ENCODE results near the gene NUDT12.

NUDT12 gene

GRCh38 chr5:103539376-103540330 lies 22.9 kb downstream of the NUDT12 start:
- no peak for DNase-seq

- no peak for DNase-seq
Observed at GRCh38 chr5:103532086-103532734, 30.4 kb downstream of the NUDT12 start.

- DNase-seq, result no peak
Observed at GRCh38 chr5:103526164-103526915, 36.2 kb downstream of the NUDT12 start.

DNA sequence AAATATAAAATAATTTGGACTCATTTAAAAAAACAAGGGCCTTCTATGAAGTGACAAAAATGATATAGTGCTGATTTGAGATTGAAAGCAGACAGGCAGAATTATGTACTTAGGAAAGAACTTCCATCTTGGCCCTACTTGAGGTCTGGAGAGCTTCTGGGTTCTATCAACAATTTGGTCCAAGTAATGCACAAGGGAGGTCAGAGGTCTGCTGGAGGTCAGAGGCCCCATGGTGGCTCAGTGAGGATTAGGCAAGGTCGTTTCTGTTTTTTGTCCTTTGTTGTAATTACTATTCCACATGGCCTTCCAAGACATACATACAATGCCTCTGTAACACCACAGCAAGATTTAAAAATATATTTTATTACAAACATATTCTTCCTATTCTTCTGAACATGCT lies 37.2 kb downstream of the NUDT12 start:
- DNase-seq, result no peak

DNA sequence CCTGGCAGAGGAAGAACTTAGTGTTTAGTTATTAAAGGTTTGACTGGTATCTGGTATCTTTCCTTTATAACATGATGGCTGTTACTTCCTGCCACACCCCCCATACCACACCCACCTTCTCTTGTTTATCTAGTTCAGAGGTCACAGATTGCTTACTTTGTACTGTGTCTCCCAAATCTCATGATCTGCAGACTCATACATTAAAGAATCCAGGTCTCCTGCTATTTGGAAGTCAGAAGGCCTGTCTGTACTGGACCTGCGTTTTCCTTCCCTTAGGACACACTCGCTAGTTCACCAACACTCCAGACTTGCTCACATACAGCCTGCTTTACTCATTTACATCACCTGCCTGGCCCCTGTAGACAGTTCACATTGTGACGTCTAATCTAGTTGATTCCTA lies 39.3 kb downstream of the NUDT12 start:
- no peak for DNase-seq

DNA sequence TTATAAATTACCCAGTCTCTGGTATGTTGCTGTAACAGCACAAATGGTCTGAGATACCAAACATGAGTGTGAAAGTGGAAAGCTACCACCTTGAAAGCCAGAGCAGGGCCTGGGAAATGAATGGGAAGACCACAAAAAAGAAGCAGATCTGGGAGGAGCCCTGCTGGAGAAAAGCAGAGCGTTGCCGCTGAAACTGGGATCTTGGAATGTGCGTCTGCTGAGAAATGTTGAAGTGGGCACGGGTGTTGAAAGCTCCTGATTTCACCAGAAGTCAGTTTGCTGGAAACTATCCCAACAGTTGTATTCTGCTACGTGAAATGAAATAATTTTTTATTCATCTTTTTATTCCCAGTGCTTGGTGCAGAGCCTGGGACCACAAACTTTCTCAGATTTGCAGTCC lies 40.0 kb downstream of the NUDT12 start:
- DNase-seq, result no peak

GRCh38 chr5:103519550-103519949 lies 43.0 kb downstream of the NUDT12 start:
- no peak for DNase-seq

DNA sequence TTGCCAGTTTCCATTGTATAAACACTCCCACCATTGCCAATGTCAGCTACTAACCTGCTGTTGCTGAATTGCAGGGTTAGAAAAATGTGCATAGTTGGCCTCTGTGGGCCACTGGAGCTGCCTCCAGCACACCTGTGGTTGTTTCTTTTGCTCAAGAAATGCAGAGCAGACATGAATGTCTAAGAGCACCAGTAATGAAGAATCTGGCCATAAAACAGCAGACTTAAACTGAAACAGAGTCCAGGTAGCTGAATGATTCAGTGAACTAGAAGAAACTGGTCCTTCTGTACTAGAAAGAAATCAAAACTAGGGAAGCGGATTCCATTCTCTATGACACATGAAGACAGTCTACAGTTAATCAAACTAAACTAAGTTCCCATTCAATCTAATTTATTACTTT lies 48.2 kb downstream of the NUDT12 start:
- no peak for DNase-seq

- DNase-seq, result no peak
Observed at GRCh38 chr5:103513701-103514100, 48.9 kb downstream of the NUDT12 start.

GRCh38 chr5:103512500-103512899 lies 50.1 kb downstream of the NUDT12 start:
- DNase-seq, result no peak

DNA sequence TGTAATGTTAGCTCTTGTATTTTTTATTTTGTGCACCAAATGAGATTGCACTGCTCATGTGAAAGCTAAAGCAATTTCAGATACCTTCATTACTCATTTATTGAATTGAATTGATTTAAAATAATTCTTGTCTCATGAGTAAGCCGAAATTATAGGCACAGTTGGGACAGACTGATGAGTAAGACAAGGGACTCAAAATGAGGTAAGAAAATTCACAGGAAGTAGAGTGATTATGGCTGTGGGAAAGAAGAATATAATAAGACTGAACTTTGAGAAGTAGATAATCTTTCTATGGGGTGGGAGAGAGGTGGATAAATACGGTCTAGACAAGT lies 51.1 kb downstream of the NUDT12 start:
- no peak for DNase-seq

- DNase-seq, result no peak
Observed at GRCh38 chr5:103510851-103511553, 51.6 kb downstream of the NUDT12 start.

- no peak for DNase-seq
Observed at GRCh38 chr5:103505581-103506305, 56.8 kb downstream of the NUDT12 start.

DNA sequence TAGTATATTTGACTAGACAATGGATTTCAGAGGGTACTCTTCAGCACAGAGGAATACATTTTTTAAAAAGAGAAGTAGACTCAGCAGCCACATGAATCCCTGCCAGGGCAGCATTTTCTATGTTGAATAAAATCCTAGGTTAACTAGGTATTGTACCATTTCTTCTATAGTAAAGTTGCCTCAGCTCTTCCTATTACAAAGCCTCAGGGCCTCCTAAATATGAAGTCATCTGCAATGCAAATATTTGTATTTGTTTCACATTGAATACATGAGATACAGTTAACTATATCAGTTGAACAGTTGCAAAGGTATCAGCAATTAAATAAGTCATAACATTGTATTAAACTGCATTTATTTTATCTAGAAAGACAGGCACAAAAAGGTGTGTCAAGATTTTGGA lies 59.5 kb downstream of the NUDT12 start:
- no peak for DNase-seq

GRCh38 chr5:103502662-103503061 lies 59.9 kb downstream of the NUDT12 start:
- DNase-seq, result no peak

Data from NCI-H2081 treated with DMSO at 0.1 percent for 48 hours (cell line).